ENCODE measurements around the gene JAM3.

DNA sequence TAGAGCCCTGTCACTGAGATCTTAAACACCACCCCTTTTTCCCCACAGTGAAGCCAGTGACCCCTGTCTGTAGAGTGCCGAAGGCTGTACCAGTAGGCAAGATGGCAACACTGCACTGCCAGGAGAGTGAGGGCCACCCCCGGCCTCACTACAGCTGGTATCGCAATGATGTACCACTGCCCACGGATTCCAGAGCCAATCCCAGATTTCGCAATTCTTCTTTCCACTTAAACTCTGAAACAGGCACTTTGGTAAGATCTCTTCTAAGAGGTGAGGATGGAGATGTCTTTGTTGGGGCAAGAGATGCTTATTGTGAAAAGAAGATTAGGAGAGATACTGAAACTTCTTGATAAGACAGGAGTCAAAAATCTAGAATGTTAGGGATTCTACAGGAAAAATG lies 75.9 kb downstream of the JAM3 start:
- TF ChIP-seq TARDBP (IDR thresholded peaks at IDR 0.05) (no peak), FOXM1 (IDR thresholded peaks at IDR 0.05; ENCODE audit: borderline replicate concordance) (no peak), SUZ12 (IDR thresholded peaks at IDR 0.05) (no peak), NFRKB (IDR thresholded peaks at IDR 0.05) (no peak), LEF1 (IDR thresholded peaks at IDR 0.05; ENCODE audit: borderline replicate concordance) (no peak), ZNF384 (IDR thresholded peaks at IDR 0.05) (no peak), FOXA1 (IDR thresholded peaks at IDR 0.05) (no peak), HDGF (IDR thresholded peaks at IDR 0.05; ENCODE audit: borderline replicate concordance) (no peak), ELF4 (IDR thresholded peaks at IDR 0.05) (no peak), BHLHE40 (IDR thresholded peaks at IDR 0.05; ENCODE audit: borderline replicate concordance) (no peak)
